GM19328 (cell line): ENCODE results near the gene TUBB.
"Not testable (repeated sequence)": the region's sequence is repeated elsewhere in the genome, so short reads cannot be mapped to it uniquely, and the experiment has no call there.

Source experiments
- ATAC-seq: cut with Tn5 transposase; IDR thresholded peaks from one replicate; pipeline ENCODE4 v1.9.1; 2021; ENCODE audit warnings: mild to moderate bottlenecking, moderate library complexity; ENCODE audit not compliant: unreplicated experiment

TUBB gene

GRCh38 chr6:30756405-30757003 lies 36.4 kb downstream of the TUBB start:
- not testable (repeated sequence) for ATAC-seq

- no peak for ATAC-seq
Measured at GRCh38 chr6:30757261-30757904, 37.2 kb downstream of the TUBB start.

- no peak for ATAC-seq
Measured at GRCh38 chr6:30759575-30760239, 39.6 kb downstream of the TUBB start.

GRCh38 chr6:30760549-30760948 lies 40.4 kb downstream of the TUBB start:
- ATAC-seq: no peak

GRCh38 chr6:30761791-30762429 lies 41.8 kb downstream of the TUBB start:
- ATAC-seq: no peak

GRCh38 chr6:30763155-30763617 lies 43.0 kb downstream of the TUBB start:
- ATAC-seq: no peak

- no peak for ATAC-seq
Measured at GRCh38 chr6:30763618-30764489, 43.7 kb downstream of the TUBB start.

GRCh38 chr6:30764490-30765043 lies 44.4 kb downstream of the TUBB start:
- ATAC-seq: not testable (repeated sequence)

- not testable (repeated sequence) for ATAC-seq
Measured at GRCh38 chr6:30765495-30765894, 45.3 kb downstream of the TUBB start.

GRCh38 chr6:30766461-30767157 lies 46.5 kb downstream of the TUBB start:
- ATAC-seq: no peak

GRCh38 chr6:30767158-30767943 lies 47.2 kb downstream of the TUBB start:
- no peak for ATAC-seq

- ATAC-seq: no peak
Measured at GRCh38 chr6:30767944-30768301, 47.8 kb downstream of the TUBB start.

- ATAC-seq: no peak
Measured at GRCh38 chr6:30768634-30769087, 48.5 kb downstream of the TUBB start.

GRCh38 chr6:30769088-30769852 lies 49.1 kb downstream of the TUBB start:
- ATAC-seq: no peak

- ATAC-seq: no peak
Measured at GRCh38 chr6:30769853-30770524, 49.8 kb downstream of the TUBB start.

- ATAC-seq: no peak
Measured at GRCh38 chr6:30770592-30770991, 50.4 kb downstream of the TUBB start.

GRCh38 chr6:30774701-30775100 lies 54.5 kb downstream of the TUBB start:
- ATAC-seq: no peak
